ENCODE measurements around the gene TANC2.

DNA sequence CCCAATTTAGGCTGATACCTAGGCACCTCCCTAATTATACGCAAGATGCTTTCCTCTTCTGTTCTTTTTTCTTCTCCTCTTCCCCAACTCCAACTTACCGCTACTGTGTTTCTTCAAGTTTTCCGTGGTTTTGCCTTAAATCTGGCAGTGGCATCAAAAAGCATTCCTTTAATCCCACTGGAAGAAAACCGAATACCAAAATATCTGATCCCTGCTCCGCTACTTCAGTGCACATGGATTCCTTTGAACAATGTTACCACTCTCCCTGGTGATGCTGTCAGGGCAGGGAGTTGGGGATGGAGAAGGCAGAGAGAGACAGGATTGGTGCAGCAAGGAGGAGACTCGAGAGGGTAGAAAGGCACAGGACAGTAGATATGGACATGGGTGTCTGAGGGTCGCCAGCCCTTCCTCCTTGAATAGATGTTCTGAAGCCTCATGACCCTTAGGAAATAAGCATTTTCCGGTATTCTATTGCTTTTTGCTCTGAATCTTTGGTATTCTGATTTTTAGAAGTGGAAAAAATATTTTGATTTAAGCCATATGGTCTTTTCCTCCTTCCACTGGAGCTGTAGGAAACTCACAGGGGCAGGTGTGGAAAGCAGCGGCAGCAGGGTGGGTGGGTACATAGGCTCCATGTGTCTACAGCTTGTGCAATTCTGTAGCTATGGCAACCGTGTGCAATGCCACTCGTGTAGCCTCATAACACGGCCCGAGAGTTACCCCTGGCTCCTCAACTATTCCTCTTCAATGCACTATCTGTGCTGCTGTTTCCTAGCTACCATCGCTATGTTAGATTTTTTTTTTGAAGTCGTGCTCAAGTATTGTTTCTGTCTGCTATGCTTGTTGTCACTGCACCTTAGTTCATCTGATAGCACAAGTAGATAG lies 32.3 kb upstream of the TANC2 start:
- TF ChIP-seq, protein P1, sequence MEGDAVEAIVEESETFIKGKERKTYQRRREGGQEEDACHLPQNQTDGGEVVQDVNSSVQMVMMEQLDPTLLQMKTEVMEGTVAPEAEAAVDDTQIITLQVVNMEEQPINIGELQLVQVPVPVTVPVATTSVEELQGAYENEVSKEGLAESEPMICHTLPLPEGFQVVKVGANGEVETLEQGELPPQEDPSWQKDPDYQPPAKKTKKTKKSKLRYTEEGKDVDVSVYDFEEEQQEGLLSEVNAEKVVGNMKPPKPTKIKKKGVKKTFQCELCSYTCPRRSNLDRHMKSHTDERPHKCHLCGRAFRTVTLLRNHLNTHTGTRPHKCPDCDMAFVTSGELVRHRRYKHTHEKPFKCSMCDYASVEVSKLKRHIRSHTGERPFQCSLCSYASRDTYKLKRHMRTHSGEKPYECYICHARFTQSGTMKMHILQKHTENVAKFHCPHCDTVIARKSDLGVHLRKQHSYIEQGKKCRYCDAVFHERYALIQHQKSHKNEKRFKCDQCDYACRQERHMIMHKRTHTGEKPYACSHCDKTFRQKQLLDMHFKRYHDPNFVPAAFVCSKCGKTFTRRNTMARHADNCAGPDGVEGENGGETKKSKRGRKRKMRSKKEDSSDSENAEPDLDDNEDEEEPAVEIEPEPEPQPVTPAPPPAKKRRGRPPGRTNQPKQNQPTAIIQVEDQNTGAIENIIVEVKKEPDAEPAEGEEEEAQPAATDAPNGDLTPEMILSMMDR (IDR thresholded peaks at IDR 0.05) = no peak
- no peak for TF ChIP-seq POLR2A (IDR thresholded peaks at IDR 0.05)
- TF ChIP-seq POLR2AphosphoS5 (IDR thresholded peaks at IDR 0.05) = no peak
- no peak for TF ChIP-seq EP300 (IDR thresholded peaks at IDR 0.05)
